Liver (tissue), 9 donors: ENCODE results near the gene NPS. TPM values are rescaled to one million over a fixed set of nuclear protein-coding genes. Genes with fewer than 3 reads are reported as not detected.

ENCODE experiments used
- DNase-seq: peaks from one replicate; pipeline ENCODE4 v3.0.0-alpha.2; 2017; ENCODE audit warnings: low spot score
- H3K27ac ChIP-seq, 2 donors: one replicate each; pipeline ENCODE4 v1.7.0; 2013; ENCODE audit warnings: inconsistent platforms in 2 of 2, low read length in 2 of 2, control low read depth in 1 of 2, low read depth in 1 of 2, mild to moderate bottlenecking in 1 of 2
- H3K27me3 ChIP-seq, 4 donors: one replicate each; pipeline versions ENCODE4 v1.6.1 to v1.7.0; 2013; ENCODE audit warnings: low read length in 3 of 4, inconsistent platforms in 1 of 4, mild to moderate bottlenecking in 1 of 4, moderate library complexity in 1 of 4; ENCODE audit not compliant: control insufficient read depth in 4 of 4, insufficient read depth in 4 of 4
- H3K36me3 ChIP-seq, 4 donors: one replicate each; pipeline versions ENCODE4 v1.6.1 to v1.7.0; 2013; ENCODE audit warnings: low read length in 3 of 4, mild to moderate bottlenecking in 3 of 4, low read depth in 1 of 4, moderate library complexity in 1 of 4; ENCODE audit not compliant: control insufficient read depth in 4 of 4, insufficient read depth in 3 of 4
- H3K4me1 ChIP-seq, 4 donors: one replicate each; pipeline versions ENCODE4 v1.6.1 to v1.7.0; 2013; ENCODE audit warnings: low read length in 3 of 4, mild to moderate bottlenecking in 3 of 4, moderate library complexity in 1 of 4; ENCODE audit not compliant: control insufficient read depth in 4 of 4, insufficient read depth in 4 of 4
- H3K4me3 ChIP-seq, 3 donors: one replicate each; pipeline versions ENCODE4 v1.6.1 to v1.7.0; 2013; ENCODE audit warnings: low read length in 3 of 3, control low read depth in 1 of 3, low read depth in 1 of 3, mild to moderate bottlenecking in 1 of 3
- H3K9ac ChIP-seq, 2 donors: one replicate each; pipeline ENCODE4 v1.7.0; 2013; ENCODE audit warnings: low read length in 2 of 2, mild to moderate bottlenecking in 2 of 2, moderate library complexity in 2 of 2, control low read depth in 1 of 2, low read depth in 1 of 2
- H3K9me3 ChIP-seq, 4 donors: one replicate each; pipeline versions ENCODE4 v1.6.1 to v1.7.0; 2013; ENCODE audit warnings: low read length in 3 of 4; ENCODE audit not compliant: control insufficient read depth in 4 of 4
- ATF3 ChIP-seq: IDR thresholded peaks from 2 replicates; pipeline ENCODE4 v1.6.1; 2016; ENCODE audit warnings: antibody characterized with exemption
- EGR1 ChIP-seq, 2 donors: IDR thresholded peaks; 2 replicates each; pipeline ENCODE4 v1.6.1; 2016 to 2018; ENCODE audit warnings: antibody characterized with exemption in 2 of 2, low read depth in 2 of 2
- FOXA1 ChIP-seq: IDR thresholded peaks from 2 replicates; pipeline ENCODE4 v1.6.1; 2016; ENCODE audit warnings: antibody characterized with exemption
- GABPA ChIP-seq, 2 donors: IDR thresholded peaks in 1 of 2; conservative IDR thresholded peaks in 1 of 2; 2 replicates each; pipeline ENCODE4 v1.6.1; 2016; ENCODE audit warnings: antibody characterized with exemption in 2 of 2, mild to moderate bottlenecking in 1 of 2, moderate library complexity in 1 of 2
- HNF4A ChIP-seq, 2 donors: conservative IDR thresholded peaks; 2 replicates each; pipeline ENCODE4 v1.6.1; 2016; ENCODE audit warnings: antibody characterized with exemption in 2 of 2, mild to moderate bottlenecking in 2 of 2
- HNF4G ChIP-seq: IDR thresholded peaks from 2 replicates; pipeline ENCODE4 v1.6.1; 2016; ENCODE audit warnings: antibody characterized with exemption
- JUND ChIP-seq, 2 donors: IDR thresholded peaks; 2 replicates each; pipeline ENCODE4 v1.6.1; 2016; ENCODE audit warnings: antibody characterized with exemption in 2 of 2
- MAX ChIP-seq: IDR thresholded peaks from 2 replicates; pipeline ENCODE4 v1.6.1; 2016; ENCODE audit warnings: antibody characterized with exemption
- NR2F2 ChIP-seq: IDR thresholded peaks from 2 replicates; pipeline ENCODE4 v1.6.1; 2016; ENCODE audit warnings: antibody characterized with exemption
- RAD21 ChIP-seq, 2 donors: IDR thresholded peaks; 2 replicates each; pipeline ENCODE4 v1.6.1; 2016; ENCODE audit warnings: antibody characterized with exemption in 2 of 2, mild to moderate bottlenecking in 2 of 2
- REST ChIP-seq: IDR thresholded peaks from 2 replicates; pipeline ENCODE4 v1.6.1; 2016; ENCODE audit warnings: antibody characterized with exemption, mild to moderate bottlenecking
- RXRA ChIP-seq, 2 donors: IDR thresholded peaks; 2 replicates each; pipeline ENCODE4 v1.6.1; 2017 to 2018; ENCODE audit warnings: antibody characterized with exemption in 2 of 2, mild to moderate bottlenecking in 1 of 2
- SP1 ChIP-seq: IDR thresholded peaks from 2 replicates; pipeline ENCODE4 v1.6.1; 2018; ENCODE audit warnings: antibody characterized with exemption, mild to moderate bottlenecking
- YY1 ChIP-seq: IDR thresholded peaks from 2 replicates; pipeline ENCODE4 v1.6.1; 2016; ENCODE audit warnings: antibody characterized with exemption, mild to moderate bottlenecking
- ZBTB33 ChIP-seq: IDR thresholded peaks from 2 replicates; pipeline ENCODE4 v1.6.1; 2016; ENCODE audit warnings: antibody characterized with exemption
- WGBS: extraction: QIAGEN DNeasy Blood & Tissue Kit; methylation state at CpG from one replicate; pipeline ENCODE4 v1.1.7; 2013; 5-methylcytosine and 5-hydroxymethylcytosine counted together
- polyA plus RNA-seq, 2 donors: library from polyadenylated mRNA; stranded (reverse) in 1 of 2; unstranded in 1 of 2; fragments of 200-250 nt in 1 of 2; fragments of >200 nt in 1 of 2; fragmentation: Nextera tagmentation in 1 of 2; extraction: Ambion mirVana in 1 of 2; gene quantifications; one replicate each; pipeline versions ENCODE4 v1.2.1 to v1.2.3, GENCODE V29; 2013 to 2015
- total RNA-seq, 2 donors: library from RNA; depleted of rRNA; stranded (reverse); fragments of >200 nt; gene quantifications; one replicate each; pipeline ENCODE4 v1.2.3, GENCODE V29; 2014
- donor health status: healthy.
- donor health status: healthy.
- donor health status: healthy.
- donor health status: healthy.
- donor health status: healthy.

The NPS gene
- total and polyA plus RNA-seq, 4 donors, result not detected

GRCh38 chr10:127526161-127526560 is 22.9 kb upstream of the NPS start:
- DNase-seq, result no peak
- no peaks in the 10 kb centered on the region for H3K9me3 ChIP-seq
- WGBS, result 78% methylated on average over 4 of the region's 4 CpGs
- peaks cover 0 to 3% (median 0%) of the 10 kb centered on the region in 4 donors for H3K27me3 ChIP-seq
- no peaks in the 10 kb centered on the region for H3K4me1 ChIP-seq
- no peaks in the 10 kb centered on the region for H3K36me3 ChIP-seq
- no peak overlapping the region for H3K4me3 ChIP-seq
- TF ChIP-seq YY1 (no peak), ZBTB33 (no peak), SP1 (no peak), FOXA1 (no peak), RXRA (IDR thresholded peaks at IDR 0.05) (no peak), REST (no peak), GABPA (IDR thresholded peaks at IDR 0.05 in 1 of 2, conservative IDR thresholded peaks at IDR 0.05 in 1 of 2) (no peak), HNF4G (no peak), MAX (no peak), HNF4A (conservative IDR thresholded peaks at IDR 0.05) (no peak), JUND (IDR thresholded peaks at IDR 0.05) (no peak), ATF3 (no peak), RAD21 (IDR thresholded peaks at IDR 0.05) (no peak)
- no peak overlapping the region for H3K9ac ChIP-seq
- H3K27ac ChIP-seq, result no peak overlapping the region

GRCh38 chr10:127527320-127527719 is 21.8 kb upstream of the NPS start:
- no peaks in the 10 kb centered on the region for H3K9me3 ChIP-seq
- WGBS, result 77% methylated on average over 4 of the region's 4 CpGs

More at GRCh38 chr10:127527320-127527719, 21.8 kb upstream of the NPS start:
- DNase-seq, result no peak
- Histone ChIP-seq H3K27ac (no peak overlapping the region), H3K36me3 (no peaks in the 10 kb centered on the region), H3K9ac (no peak overlapping the region), H3K27me3 (peaks cover 0 to 3% (median 0%) of the 10 kb centered on the region in 4 donors), H3K4me3 (no peak overlapping the region), H3K4me1 (no peaks in the 10 kb centered on the region)
- TF ChIP-seq RXRA (IDR thresholded peaks at IDR 0.05), result no peak
- TF ChIP-seq GABPA (IDR thresholded peaks at IDR 0.05 in 1 of 2, conservative IDR thresholded peaks at IDR 0.05 in 1 of 2), result no peak
- TF ChIP-seq REST, result no peak
- no peak for TF ChIP-seq EGR1 (IDR thresholded peaks at IDR 0.05; ENCODE audit: low read depth in 2 of 2)
- TF ChIP-seq HNF4G, result no peak
- TF ChIP-seq NR2F2, result no peak
- TF ChIP-seq RAD21 (IDR thresholded peaks at IDR 0.05), result no peak
